GM12872 (cell line): ENCODE measurements around the gene GPR45.

Experiments used
- TF ChIP-seq, protein P1 (sequence below): IDR thresholded peaks from 3 replicates; pipeline ENCODE4 v1.5.1; 2011; ENCODE audit warnings: low read depth, mild to moderate bottlenecking, low read length, moderate library complexity; ENCODE audit not compliant: insufficient read depth

The GPR45 gene

DNA sequence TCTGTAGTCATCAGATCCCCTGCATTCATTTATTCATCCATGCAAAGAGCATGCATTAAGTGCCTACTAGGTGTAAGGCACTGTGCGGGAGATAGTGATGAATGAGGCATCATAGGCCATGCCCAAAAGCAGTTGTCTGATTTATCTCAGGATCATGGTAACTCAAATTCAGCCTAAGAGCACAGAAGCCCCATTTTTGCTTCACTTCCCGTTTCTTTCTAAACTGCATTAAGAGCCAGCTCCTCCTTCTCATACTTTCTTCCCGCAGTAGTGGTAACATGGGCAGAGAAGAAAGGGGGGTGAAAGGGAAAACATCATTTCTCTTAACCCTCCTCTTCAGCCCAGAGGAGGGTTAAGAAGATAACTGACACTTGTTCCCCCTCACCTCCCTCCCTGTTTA lies 2.9 kb downstream of the GPR45 start:
- TF ChIP-seq, protein P1, sequence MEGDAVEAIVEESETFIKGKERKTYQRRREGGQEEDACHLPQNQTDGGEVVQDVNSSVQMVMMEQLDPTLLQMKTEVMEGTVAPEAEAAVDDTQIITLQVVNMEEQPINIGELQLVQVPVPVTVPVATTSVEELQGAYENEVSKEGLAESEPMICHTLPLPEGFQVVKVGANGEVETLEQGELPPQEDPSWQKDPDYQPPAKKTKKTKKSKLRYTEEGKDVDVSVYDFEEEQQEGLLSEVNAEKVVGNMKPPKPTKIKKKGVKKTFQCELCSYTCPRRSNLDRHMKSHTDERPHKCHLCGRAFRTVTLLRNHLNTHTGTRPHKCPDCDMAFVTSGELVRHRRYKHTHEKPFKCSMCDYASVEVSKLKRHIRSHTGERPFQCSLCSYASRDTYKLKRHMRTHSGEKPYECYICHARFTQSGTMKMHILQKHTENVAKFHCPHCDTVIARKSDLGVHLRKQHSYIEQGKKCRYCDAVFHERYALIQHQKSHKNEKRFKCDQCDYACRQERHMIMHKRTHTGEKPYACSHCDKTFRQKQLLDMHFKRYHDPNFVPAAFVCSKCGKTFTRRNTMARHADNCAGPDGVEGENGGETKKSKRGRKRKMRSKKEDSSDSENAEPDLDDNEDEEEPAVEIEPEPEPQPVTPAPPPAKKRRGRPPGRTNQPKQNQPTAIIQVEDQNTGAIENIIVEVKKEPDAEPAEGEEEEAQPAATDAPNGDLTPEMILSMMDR = no peak

DNA sequence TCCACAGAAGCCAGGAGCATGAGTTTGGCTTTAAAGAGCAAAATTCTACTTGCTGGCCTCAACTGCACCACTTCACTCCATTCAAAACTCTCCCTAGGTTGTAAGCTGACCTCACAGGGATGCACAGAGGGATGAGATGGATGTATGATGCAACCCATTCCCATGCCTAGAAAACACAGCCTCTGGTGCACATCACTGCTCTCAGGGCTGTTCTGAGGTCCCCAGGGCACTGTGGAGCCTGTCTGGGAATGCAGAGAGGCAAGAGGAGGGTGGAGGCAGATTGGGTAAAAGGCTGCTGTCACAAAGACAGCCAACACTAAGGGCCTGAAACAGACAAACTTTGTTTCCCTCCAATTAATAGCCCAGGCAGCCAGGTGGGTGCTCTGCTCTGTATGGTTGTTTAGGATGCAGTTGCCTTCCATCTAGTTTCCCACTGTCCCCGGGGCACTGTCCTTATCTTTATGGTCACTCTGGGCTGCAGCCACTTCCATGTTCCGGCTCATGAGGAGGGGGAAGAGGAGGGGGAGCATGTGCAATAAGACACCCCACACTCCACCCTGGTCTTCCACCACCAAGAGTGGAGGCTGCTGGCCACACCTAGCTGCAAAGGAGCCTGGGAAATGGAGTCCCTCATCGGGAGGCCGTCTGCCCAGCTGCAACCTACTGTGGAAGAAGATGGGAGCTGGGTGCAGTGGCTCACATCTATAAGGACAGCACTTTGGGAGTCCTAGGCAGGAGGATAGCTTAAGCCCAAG lies 7.0 kb downstream of the GPR45 start:
- TF ChIP-seq, protein P1 = no peak

DNA sequence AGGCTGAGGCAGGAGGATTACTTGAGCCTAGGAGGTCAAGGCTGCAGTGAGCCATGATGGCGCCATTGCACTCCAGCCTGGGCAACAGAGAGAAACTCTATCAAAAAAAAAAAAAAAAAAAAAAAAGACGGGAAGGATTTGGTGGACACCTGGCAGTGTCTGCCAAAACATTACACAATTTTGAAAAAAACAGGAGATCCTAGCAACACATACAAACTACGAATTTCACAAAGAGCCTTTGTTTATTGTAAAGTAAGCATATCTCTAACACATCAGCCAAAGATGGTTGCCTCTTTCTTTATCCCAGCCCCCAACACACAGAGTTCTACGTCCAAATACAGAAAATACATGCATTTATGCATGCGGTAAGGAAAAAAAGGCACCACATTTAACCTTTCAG lies 7.6 kb downstream of the GPR45 start:
- TF ChIP-seq, protein P1 = no peak

DNA sequence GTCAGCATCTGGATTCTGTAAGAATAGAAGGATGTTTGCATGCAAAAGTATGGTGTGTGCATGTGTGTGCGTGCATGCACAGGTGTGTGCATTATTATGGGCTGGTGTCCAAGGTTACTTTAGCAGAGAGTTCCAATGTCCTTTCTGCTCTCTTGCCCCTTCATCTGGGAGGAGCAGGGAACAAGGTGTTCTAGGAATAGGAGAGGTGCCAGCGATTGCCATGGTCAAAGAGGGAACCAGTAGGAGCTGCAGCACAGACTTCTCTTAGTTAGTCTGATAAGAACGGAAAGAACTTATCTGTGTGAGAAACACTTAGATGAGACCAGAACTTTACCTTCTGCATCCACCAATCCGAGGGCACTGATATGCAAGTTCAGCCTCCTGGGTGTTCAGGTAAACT lies 8.3 kb downstream of the GPR45 start:
- TF ChIP-seq, protein P1 = no peak

DNA sequence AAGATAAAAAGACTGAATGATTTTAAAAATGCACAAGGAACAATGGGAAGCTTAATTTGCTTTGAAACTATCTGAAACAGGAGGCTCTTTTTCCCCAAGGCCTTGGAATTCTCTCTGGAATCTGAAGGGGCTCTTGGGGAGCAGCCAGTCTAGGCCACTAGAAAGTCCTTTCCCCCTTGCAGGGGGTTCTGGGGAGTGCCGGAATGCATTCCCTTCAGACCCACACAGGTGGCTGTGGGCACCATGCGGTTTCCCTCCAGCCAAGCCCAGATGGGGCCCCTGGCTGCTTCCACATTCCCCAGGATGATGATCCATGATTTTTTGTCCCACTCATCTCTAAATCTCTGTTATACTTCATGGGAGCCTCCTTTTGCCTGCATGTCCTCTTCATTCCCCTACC lies 10.7 kb downstream of the GPR45 start:
- TF ChIP-seq, protein P1 = no peak

DNA sequence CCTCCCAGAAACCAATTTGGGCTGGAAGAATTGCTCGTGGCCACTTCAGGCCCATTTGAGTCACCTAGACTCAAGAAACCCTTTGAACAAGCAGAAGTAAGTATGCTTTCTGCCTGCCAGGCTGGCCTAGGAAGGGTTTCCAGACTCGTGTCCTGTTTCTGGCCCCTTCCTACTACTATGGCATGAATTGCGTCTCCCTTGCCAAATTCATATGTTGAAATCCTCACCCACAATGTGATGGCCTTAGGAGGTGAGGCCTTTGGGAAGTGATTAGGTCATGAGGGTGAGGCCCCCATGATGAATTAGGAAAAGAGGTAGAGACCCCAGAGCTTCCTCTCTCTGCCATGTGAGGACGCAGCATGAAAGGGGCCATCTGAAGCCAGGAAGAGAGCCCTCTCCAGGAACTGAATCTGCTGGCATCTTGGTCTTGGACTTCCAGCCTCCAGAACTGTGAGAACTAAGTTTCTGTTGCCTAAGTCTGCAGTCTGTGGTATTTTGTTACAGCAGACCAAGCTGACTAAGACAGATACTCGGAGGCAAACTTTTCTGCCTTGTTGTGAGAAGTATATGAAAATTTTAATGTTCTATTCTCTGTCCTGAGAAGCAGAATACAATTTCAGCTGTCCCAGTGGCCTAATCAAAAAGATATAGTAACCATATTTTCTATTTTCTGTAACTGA lies 13.1 kb downstream of the GPR45 start:
- TF ChIP-seq, protein P1 = no peak

DNA sequence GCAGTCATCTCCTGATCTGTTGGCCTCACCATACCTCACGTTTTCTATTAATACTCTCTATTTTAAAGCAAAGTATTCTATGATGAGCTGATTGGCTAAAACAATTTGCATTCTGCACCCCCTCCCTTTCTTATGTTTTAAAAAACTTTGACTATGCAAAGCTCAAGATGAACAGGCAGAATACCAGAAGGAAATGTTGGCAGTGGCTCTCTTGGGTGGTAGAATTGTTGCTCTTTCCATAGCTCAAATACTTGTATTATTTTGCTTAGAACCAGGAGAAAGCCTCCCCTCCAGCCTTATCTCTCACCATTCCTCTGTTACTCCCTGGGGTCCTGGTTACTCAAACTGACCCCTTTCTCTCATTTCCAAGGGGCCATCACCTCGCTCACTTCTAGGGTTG lies 14.4 kb downstream of the GPR45 start:
- TF ChIP-seq, protein P1 = no peak
